NCI-H2171 (cell line): ENCODE measurements around the gene PABPC3.
A peak's percentile ranks its signal among the peaks of the same experiment; 100 is the strongest.

Source experiments
- DNase-seq: peaks from one replicate; lab custom pipeline; 2025; lab: John Stamatoyannopoulos, UW

The PABPC3 gene

GRCh38 chr13:25111585-25111956 is 15.6 kb downstream of the PABPC3 start:
- no peak for DNase-seq

DNA sequence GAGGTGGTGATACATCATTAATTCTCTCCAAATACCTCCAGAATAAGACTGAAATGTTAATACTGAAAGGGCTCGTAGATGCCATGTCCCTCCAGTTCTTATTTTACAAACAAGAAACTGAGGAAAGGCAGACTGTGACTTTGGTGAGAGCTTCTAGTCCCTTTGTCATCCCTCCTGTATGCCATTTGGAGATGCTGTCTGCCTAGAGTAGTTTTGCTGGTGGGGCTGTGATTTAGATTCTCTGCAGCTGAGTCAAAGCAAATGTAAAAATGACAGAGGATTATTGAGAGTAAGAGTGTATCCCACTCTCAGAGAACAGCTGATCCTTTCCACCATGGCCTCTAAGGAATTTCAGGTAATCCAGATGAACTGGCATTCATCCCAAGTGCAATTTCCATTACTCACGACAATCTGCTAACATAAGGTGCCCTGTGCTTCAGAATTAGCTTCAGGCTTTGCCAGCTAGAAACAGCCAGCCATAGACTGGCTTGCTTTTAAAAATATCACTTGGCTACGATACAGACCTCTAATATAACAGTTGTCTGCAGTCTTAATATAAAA is 16.8 kb downstream of the PABPC3 start:
- DNase-seq: peak; percentile 40

DNA sequence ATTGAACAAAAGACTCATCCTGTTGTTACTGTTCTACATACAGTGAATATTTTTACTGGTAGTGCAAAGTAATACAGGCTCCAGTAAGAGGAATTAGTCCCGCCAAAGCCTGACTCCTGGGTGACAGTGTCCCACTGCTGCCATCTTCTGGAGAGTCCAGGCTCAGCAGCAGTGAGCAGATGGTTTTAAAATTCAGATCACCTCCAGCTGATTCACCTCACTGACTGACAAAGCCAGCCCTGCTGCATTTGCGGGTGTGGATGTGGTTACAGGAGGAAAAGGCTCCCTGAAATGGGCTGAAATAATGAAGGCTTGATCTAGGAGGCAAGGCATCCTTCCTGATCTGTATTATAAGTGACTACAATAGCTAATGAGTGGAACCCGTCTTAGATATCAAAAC is 18.3 kb downstream of the PABPC3 start:
- peak; percentile 46 for DNase-seq

DNA sequence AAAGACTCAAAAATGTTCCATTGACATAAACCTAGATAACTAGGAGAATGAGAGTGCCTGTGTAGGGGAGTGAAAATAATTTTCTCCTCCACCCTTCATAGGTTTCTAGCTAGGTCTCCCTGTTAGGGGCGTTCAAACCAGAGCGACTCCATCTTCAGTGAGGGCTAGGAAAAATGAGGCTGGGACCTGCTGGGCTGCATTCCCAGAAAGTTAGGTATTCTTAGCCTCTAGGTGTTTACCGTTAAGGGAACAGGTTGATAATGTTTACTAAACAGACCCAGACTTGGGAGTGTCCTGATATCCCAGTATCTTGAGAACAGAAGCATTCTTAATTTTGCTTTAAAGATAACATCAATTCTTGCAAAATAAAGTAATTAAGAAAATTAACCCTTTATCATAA is 20.1 kb downstream of the PABPC3 start:
- DNase-seq: no peak

DNA sequence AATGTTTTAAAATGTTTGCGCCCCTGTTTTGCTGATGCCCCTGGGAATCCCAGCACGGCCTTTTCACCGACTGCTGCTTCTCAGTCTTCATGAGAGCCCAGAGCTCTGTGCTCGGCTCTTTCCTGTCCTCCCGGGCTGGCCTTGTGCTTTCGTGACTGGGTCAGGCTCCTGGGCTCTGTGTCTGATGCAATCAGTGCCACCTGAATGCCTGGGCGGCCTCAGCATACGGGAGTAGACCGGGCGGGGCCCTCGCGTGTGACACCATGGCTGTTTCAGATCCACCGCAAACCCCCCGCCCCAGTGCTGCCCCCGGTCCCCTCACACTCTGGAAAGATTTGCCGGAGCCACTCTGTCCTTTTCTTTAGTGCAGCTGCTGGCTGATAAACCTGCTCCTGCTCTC is 21.4 kb downstream of the PABPC3 start:
- no peak for DNase-seq

- DNase-seq: no peak
Measured at GRCh38 chr13:25118378-25118905, 22.5 kb downstream of the PABPC3 start.

- no peak for DNase-seq
Measured at GRCh38 chr13:25130944-25131343, 35.0 kb downstream of the PABPC3 start.

DNA sequence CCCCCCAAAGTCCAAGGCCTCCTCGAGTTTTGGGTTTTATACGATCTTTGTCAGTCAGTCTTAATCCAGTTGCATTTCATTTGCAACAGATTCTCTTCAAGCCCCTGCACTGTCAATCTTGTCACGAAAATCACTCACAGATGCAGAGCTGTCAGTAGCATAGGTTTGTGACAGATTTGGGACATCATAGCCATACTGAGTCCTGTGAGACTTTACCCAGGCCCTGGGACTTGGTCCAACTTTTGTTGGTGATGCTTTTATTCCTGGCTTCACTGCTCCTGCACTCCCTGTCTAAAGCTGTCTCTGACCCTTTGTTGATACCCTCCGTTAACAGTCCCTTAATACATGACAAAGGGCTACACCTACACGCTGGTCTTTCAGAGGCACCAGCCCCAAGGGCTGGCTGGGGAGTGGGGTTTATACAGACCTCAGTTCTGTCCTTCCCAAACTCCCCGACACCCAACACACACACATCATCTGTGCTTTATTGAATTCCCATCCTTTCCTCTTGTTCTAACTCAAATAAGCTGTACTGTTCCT is 36.0 kb downstream of the PABPC3 start:
- no peak for DNase-seq

- DNase-seq: peak; percentile 32
Measured at GRCh38 chr13:25132751-25133390, 36.9 kb downstream of the PABPC3 start.

GRCh38 chr13:25135896-25136295 is 40.0 kb downstream of the PABPC3 start:
- no peak for DNase-seq

DNA sequence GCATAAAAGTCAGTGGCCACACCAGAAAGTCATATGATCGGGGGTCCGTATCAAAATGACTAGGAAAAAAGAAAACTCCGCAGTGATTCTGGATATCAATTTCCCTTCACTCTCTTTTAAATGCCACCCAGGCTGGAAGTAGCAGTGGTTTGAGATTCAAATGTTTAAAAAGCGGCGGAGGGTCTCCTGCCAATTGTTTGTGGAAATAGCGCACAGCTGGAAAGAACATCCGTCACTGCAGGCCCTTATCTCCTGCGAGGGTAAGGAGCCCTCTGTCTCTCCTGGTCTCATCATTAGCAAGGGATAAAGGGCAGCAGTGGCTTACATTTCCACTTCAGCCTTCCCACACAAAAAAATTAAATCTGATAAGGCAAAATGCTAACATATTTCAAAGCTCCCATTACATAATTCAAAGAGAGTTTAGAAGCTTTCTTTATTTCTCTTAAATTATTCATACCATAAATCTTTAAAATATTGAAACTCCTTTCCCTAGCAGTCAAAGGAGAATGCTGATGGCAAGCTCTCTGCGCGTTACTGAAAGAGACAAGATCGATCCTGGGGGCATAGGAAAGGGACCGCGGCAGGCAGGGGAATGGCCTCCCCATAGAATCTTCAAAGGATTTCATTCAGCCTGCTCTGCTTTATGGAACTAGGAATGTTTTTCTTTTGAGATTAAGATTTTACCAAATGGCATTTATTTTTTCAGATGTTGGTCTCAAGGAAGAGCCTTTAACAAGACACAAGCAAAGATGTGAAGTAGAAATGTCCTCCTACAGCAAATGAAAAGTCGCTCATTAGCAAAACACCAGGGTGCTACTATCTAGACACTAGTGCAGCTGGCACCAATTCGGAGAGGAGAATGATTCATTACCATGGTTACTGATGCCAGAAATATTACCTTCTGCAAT is 41.2 kb downstream of the PABPC3 start:
- no peak for DNase-seq

DNA sequence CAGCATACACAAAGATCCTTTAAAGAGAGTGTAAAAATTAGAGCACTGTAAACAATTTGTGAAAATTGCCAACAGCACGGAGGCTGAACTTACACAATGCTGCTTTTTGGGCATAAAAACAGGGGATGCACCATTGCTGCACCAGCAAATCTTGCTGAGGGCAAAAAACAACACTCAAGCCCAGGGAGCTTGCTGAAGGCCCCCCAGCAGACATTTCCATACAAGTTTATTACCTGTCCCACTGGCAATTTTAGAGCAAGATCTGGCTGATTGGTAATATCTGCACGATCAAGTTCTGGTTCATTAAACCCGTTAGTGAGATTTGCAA is 41.8 kb downstream of the PABPC3 start:
- no peak for DNase-seq

DNA sequence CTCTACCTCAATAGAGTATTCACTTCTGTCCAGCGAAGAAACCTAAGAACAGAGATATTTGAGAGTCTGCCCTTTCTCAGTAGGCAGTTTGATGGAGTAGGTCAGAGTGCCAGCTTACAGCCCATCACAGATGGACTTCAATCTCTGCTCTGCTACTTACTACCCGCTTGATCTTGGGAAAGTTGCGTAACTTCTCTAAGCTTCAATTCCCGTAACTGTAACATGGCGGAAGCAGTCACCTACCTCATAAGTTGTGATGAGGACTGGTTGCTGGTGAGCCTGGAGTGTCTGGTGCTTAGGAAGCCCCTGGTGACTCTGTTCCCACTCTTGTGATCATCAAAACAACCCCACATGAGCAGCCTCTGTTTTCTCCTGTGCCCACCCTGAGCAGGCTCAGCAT is 45.1 kb downstream of the PABPC3 start:
- no peak for DNase-seq

GRCh38 chr13:25143706-25144105 is 47.8 kb downstream of the PABPC3 start:
- DNase-seq: no peak

GRCh38 chr13:25147638-25148401 is 51.9 kb downstream of the PABPC3 start:
- DNase-seq: no peak

DNA sequence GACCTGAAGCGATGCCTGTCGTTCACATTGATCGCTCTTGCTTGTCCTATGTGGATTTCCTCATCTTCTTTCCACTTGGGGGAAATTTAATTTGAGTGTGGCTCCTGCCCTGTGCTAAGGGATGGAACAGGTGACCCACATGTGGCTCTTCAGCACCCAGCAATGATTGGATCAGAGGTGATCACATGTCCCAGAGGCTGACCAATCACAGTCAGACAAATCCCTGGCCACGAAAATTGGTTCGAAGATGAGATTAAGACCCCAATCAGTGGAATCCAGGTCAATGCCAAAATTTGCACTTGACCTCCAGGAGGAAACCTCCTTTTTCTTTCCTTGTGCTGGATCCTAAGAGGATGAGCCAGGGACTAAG is 52.5 kb downstream of the PABPC3 start:
- no peak for DNase-seq
